ENCODE measurements around the gene TPCN1. TPM values are rescaled to one million over a fixed set of nuclear protein-coding genes. Genes with fewer than 3 reads are reported as not detected.
A peak's percentile ranks its signal among the peaks of the same experiment; 100 is the strongest.

TPCN1 gene
- total and polyA plus RNA-seq, 2 of the 13 experiments (the other 11 are each of a cell fraction or from before 2014, with no cell fraction given) = 8.0 to 26.8 TPM

DNA sequence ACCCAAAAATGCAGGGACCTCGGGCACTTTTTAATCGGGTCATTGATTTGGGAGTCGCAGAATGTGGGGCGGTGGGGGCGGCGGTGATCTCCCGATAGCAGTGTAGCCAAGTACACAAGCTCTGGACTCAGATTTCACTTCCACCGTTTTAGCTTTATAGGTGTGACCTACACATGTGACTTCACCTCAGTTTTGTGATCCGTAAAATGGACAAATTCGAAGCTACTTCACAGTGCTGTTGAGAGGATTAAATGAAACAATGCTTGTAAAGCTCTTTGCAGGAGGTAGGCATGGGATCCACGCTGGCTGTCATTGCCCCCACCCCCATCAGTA is 35.3 kb upstream of the TPCN1 start (continued):
- TF ChIP-seq ZMYM3 (CRISPR knock-in tag; IDR thresholded peaks at IDR 0.05) (peak; percentile 86), BHLHE40 (IDR thresholded peaks at IDR 0.05; ENCODE audit: low read length) (0 out of 2 replicates have a peak, but pooled peaks have one; percentile 26), ARID2 (CRISPR knock-in tag; IDR thresholded peaks at IDR 0.05; ENCODE audit: borderline replicate concordance) (0 out of 2 replicates have a peak, but pooled peaks have one; percentile 65), NR3C1 (CRISPR knock-in tag; IDR thresholded peaks at IDR 0.05) (no peak), RBAK (CRISPR knock-in tag; IDR thresholded peaks at IDR 0.05) (no peak), ZNF564 (CRISPR knock-in tag; IDR thresholded peaks at IDR 0.05) (no peak), KLF11 (CRISPR knock-in tag; IDR thresholded peaks at IDR 0.05) (no peak), ZNF652 (CRISPR knock-in tag; IDR thresholded peaks at IDR 0.05; ENCODE audit: borderline replicate concordance, low read depth) (no peak), ZMYM2 (CRISPR knock-in tag; IDR thresholded peaks at IDR 0.05) (peak; percentile 37; the same call in 1 of the 2 replicates), ZNF629 (CRISPR knock-in tag; conservative IDR thresholded peaks at IDR 0.05) (peak; percentile 99), ZNF235 (CRISPR knock-in tag; IDR thresholded peaks at IDR 0.05; ENCODE audit: borderline replicate concordance) (0 out of 2 replicates have a peak, but pooled peaks have one; percentile 36), MXI1 (IDR thresholded peaks at IDR 0.05; ENCODE audit: borderline replicate concordance, low read depth, low read length) (0 out of 3 replicates have a peak, but pooled peaks have one; percentile 38), TGIF2 (CRISPR knock-in tag; IDR thresholded peaks at IDR 0.05) (0 out of 2 replicates have a peak, but pooled peaks have one; percentile 7), ZNF713 (CRISPR knock-in tag; IDR thresholded peaks at IDR 0.05) (no peak)
- TF ChIP-seq, protein P1, sequence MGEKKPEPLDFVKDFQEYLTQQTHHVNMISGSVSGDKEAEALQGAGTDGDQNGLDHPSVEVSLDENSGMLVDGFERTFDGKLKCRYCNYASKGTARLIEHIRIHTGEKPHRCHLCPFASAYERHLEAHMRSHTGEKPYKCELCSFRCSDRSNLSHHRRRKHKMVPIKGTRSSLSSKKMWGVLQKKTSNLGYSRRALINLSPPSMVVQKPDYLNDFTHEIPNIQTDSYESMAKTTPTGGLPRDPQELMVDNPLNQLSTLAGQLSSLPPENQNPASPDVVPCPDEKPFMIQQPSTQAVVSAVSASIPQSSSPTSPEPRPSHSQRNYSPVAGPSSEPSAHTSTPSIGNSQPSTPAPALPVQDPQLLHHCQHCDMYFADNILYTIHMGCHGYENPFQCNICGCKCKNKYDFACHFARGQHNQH (CRISPR knock-in tag; IDR thresholded peaks at IDR 0.05) = no peak
- TF ChIP-seq, protein P2, sequence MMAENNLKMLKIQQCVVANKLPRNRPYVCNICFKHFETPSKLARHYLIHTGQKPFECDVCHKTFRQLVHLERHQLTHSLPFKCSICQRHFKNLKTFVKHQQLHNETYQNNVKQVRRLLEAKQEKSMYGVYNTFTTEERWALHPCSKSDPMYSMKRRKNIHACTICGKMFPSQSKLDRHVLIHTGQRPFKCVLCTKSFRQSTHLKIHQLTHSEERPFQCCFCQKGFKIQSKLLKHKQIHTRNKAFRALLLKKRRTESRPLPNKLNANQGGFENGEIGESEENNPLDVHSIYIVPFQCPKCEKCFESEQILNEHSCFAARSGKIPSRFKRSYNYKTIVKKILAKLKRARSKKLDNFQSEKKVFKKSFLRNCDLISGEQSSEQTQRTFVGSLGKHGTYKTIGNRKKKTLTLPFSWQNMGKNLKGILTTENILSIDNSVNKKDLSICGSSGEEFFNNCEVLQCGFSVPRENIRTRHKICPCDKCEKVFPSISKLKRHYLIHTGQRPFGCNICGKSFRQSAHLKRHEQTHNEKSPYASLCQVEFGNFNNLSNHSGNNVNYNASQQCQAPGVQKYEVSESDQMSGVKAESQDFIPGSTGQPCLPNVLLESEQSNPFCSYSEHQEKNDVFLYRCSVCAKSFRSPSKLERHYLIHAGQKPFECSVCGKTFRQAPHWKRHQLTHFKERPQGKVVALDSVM (CRISPR knock-in tag; IDR thresholded peaks at IDR 0.05) = no peak
- TF ChIP-seq, protein P3, sequence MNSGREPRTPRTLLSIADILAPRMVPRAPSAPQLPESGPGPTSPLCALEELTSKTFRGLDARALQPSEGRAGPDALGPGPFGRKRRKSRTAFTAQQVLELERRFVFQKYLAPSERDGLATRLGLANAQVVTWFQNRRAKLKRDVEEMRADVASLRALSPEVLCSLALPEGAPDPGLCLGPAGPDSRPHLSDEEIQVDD (CRISPR knock-in tag; IDR thresholded peaks at IDR 0.05; ENCODE audit: borderline replicate concordance) = no peak
- TF ChIP-seq, protein P4, sequence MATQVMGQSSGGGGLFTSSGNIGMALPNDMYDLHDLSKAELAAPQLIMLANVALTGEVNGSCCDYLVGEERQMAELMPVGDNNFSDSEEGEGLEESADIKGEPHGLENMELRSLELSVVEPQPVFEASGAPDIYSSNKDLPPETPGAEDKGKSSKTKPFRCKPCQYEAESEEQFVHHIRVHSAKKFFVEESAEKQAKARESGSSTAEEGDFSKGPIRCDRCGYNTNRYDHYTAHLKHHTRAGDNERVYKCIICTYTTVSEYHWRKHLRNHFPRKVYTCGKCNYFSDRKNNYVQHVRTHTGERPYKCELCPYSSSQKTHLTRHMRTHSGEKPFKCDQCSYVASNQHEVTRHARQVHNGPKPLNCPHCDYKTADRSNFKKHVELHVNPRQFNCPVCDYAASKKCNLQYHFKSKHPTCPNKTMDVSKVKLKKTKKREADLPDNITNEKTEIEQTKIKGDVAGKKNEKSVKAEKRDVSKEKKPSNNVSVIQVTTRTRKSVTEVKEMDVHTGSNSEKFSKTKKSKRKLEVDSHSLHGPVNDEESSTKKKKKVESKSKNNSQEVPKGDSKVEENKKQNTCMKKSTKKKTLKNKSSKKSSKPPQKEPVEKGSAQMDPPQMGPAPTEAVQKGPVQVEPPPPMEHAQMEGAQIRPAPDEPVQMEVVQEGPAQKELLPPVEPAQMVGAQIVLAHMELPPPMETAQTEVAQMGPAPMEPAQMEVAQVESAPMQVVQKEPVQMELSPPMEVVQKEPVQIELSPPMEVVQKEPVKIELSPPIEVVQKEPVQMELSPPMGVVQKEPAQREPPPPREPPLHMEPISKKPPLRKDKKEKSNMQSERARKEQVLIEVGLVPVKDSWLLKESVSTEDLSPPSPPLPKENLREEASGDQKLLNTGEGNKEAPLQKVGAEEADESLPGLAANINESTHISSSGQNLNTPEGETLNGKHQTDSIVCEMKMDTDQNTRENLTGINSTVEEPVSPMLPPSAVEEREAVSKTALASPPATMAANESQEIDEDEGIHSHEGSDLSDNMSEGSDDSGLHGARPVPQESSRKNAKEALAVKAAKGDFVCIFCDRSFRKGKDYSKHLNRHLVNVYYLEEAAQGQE (IDR thresholded peaks at IDR 0.05; ENCODE audit: borderline replicate concordance in 1 of 2, low read depth in 1 of 2, low read length in 2 of 2) = no peak
- TF ChIP-seq, protein P5, sequence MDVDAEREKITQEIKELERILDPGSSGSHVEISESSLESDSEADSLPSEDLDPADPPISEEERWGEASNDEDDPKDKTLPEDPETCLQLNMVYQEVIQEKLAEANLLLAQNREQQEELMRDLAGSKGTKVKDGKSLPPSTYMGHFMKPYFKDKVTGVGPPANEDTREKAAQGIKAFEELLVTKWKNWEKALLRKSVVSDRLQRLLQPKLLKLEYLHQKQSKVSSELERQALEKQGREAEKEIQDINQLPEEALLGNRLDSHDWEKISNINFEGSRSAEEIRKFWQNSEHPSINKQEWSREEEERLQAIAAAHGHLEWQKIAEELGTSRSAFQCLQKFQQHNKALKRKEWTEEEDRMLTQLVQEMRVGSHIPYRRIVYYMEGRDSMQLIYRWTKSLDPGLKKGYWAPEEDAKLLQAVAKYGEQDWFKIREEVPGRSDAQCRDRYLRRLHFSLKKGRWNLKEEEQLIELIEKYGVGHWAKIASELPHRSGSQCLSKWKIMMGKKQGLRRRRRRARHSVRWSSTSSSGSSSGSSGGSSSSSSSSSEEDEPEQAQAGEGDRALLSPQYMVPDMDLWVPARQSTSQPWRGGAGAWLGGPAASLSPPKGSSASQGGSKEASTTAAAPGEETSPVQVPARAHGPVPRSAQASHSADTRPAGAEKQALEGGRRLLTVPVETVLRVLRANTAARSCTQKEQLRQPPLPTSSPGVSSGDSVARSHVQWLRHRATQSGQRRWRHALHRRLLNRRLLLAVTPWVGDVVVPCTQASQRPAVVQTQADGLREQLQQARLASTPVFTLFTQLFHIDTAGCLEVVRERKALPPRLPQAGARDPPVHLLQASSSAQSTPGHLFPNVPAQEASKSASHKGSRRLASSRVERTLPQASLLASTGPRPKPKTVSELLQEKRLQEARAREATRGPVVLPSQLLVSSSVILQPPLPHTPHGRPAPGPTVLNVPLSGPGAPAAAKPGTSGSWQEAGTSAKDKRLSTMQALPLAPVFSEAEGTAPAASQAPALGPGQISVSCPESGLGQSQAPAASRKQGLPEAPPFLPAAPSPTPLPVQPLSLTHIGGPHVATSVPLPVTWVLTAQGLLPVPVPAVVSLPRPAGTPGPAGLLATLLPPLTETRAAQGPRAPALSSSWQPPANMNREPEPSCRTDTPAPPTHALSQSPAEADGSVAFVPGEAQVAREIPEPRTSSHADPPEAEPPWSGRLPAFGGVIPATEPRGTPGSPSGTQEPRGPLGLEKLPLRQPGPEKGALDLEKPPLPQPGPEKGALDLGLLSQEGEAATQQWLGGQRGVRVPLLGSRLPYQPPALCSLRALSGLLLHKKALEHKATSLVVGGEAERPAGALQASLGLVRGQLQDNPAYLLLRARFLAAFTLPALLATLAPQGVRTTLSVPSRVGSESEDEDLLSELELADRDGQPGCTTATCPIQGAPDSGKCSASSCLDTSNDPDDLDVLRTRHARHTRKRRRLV (CRISPR knock-in tag; IDR thresholded peaks at IDR 0.05) = no peak
